LNCAP (cell line): Measurements from ENCODE around the gene FHDC1.

Experiments used
- CTCF ChIP-seq: fragments of 450-650 bp; IDR thresholded peaks from 2 replicates; pipeline ENCODE4 v1.5.1; 2017; ENCODE audit warnings: mild to moderate bottlenecking

Gene FHDC1

GRCh38 chr4:152935631-152936445 is at the start of gene FHDC1:
TSS of gene FHDC1 (plus strand) at chr4:152936323. CDS start at chr4:152943058, 6,735 bp downstream.
- TF ChIP-seq CTCF: no peak

- no peak for TF ChIP-seq CTCF
Measured at GRCh38 chr4:152887981-152888380, 48.1 kb upstream of the FHDC1 start.

DNA sequence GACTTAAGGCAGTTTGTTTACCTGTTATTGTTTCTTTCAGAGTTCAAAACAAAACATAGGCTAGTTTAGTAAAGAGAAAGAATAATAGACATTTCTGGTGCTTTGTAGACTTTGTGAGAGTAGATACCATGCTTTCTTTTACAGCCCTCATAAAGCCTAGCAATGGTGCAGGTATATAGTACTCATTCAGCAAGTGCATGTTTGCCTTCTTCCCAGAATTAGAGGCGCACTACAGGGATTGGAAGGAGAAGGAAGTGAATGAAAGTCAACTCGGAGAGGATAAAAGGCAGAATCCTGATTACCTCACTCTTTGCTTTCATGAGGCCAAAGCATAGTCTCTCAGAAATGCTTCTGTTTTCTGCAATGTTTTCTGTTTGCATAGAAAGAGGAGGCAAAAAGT is 43.1 kb upstream of the FHDC1 start:
- TF ChIP-seq CTCF: no peak

DNA sequence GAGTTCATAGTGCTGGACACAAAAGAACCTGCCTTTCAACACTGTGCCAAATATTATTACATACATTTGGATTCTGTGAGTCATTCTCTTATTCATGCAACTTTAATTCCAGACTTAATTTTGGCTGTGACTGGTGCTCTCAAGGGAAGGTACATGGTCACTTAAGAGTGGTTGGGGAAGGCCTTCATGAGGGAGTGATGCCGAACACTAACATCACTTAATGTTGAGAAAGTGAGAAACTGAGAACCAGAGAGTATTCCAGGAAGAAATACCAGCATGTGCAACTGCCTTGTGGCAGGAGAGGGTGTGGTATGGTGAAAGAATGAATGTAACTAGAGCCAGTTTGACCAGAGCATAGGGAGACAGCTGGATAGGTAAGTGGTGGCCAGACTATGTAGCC is 41.5 kb upstream of the FHDC1 start:
- no peak for TF ChIP-seq CTCF

- no peak for TF ChIP-seq CTCF
Measured at GRCh38 chr4:152896811-152897210, 39.3 kb upstream of the FHDC1 start.

DNA sequence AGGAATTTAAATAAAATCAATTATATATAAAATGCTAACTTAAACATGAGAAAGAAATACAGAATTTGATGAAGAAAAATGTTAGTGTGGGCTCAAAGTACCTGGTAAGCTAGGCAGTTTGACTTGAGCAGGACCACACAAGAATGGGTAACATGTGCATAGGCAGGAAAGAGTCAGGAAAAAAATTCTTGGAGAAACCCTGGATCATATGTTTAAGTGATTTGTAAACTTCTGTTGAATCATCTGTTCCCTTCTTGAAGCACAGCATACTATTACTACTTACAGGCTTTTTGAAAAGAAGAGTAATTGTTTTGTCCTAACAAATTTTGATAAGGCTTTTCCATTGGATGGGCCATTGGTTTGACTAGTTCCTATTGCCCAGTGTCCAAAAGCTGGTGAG is 37.5 kb upstream of the FHDC1 start:
- TF ChIP-seq CTCF: no peak

DNA sequence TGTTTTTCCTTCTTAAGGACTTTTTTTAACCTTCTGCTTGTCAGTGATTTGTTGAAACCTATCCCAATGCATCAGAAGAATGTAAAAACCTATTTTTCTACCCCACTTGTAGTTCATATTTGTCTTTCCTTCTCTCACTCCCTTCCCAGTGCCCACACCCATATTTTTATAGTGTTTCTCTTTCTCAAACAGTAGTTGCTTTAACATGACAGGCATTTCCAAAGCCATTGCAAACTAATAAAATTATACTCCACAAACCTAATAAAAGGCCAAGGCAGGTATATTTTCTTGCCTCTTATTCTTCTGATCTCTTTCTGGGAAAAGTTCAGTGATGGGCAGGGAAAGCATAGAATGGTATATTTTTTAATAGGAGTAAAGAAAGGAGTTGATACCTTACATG is 35.7 kb upstream of the FHDC1 start:
- no peak for TF ChIP-seq CTCF

DNA sequence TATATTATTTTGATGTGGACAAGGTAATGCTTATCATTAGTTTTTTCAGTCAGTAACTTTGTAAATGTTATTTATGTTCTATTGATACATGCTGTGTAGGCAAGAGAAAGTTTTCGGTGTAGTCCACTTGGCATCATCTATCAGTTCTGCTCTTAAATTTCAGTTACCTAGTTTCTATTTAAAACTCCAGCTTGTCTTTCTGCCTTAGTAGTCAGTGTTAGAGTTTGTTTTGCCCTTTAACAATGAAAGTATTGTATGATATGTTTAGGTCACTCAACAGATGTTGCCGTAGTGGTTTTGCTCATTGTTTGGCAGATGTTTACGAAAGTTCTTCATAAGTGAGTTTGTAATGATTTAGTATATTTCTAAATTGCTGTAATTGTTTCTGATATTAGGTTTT is 34.9 kb upstream of the FHDC1 start:
- TF ChIP-seq CTCF: no peak
